MM.1S (cell line): ENCODE results near the gene EBF3.

Source experiments
- EZH2phosphoT487 ChIP-seq: fragments of 300-600 bp; sonication (generic); IDR thresholded peaks from 2 replicates; pipeline ENCODE4 v1.6.1; 2018; ENCODE audit warnings: antibody characterized with exemption, low read length
- TF ChIP-seq, protein P1 (sequence below): fragments of 300-600 bp; sonication (generic); IDR thresholded peaks from 2 replicates; pipeline ENCODE4 v1.5.1; 2016; ENCODE audit warnings: antibody characterized with exemption, low read length, mixed read lengths

DNA sequence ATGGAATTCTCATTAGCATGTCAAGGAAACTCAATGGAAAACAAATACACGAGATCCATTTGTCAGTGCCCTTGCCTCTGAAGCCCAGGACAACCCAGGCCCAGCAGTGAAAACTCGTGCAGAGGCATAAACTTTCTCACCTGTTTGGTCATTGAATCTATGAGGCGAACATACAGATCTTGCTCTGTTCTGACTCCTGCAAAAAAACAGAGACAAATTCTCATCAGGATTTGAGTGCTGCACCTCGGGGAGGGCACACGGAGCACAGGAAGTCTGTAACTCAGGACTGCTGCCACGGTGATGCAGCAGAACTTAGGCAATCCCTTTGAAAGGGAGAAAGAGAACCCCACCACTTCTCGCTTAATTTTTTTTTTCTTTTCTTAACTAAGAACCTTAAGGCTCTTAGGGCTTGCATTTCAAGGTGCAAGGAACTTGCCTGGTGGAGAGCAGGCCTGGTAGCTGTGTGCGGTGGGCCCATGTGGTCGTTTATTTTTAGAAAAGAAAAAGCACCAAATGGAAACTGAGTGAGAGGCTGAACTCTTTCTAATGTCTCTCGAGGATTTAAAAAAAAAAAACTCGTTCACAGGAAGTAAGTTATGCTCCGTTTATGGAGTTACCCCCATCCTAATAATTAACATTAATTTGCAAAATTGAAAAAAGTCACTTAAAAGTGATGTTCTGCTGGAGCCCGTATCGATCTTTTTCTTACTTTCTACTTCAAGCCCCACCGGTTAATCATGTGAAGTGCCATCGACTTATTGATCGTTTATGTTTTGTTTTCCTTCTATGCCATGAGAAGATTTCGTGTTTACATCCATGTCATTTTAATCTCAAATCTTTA is 1.8 kb downstream of the EBF3 start:
- TF ChIP-seq, protein P1, sequence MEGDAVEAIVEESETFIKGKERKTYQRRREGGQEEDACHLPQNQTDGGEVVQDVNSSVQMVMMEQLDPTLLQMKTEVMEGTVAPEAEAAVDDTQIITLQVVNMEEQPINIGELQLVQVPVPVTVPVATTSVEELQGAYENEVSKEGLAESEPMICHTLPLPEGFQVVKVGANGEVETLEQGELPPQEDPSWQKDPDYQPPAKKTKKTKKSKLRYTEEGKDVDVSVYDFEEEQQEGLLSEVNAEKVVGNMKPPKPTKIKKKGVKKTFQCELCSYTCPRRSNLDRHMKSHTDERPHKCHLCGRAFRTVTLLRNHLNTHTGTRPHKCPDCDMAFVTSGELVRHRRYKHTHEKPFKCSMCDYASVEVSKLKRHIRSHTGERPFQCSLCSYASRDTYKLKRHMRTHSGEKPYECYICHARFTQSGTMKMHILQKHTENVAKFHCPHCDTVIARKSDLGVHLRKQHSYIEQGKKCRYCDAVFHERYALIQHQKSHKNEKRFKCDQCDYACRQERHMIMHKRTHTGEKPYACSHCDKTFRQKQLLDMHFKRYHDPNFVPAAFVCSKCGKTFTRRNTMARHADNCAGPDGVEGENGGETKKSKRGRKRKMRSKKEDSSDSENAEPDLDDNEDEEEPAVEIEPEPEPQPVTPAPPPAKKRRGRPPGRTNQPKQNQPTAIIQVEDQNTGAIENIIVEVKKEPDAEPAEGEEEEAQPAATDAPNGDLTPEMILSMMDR: no peak
- no peak for TF ChIP-seq EZH2phosphoT487
